T-helper 22 cell (primary cell): Measurements from ENCODE around the gene NEB.

Experiments used
- DNase-seq: peaks from one replicate; pipeline ENCODE4 v3.0.0-alpha.2; 2020; ENCODE audit warnings: low read depth

The NEB gene

DNA sequence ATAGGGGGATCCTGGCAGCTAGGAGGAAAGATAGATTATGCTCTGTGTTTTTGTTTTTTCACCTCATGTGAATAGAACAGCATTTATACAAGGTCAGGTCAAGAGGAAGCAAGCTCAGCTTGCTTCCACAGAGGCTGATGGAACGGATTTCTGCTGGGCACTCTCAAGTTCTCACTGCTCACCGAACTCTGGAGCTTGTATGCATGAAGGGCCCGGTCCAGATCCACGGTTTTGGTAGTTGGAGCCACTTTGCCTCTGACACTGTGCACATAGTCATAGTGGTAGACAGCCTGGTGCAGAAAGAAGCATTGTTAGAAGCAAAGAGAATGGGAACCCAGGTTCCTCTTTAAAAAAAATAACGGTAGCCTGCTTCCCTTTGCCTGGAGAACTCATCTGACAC is 182.7 kb downstream of the NEB start:
- DNase-seq, result no peak

DNA sequence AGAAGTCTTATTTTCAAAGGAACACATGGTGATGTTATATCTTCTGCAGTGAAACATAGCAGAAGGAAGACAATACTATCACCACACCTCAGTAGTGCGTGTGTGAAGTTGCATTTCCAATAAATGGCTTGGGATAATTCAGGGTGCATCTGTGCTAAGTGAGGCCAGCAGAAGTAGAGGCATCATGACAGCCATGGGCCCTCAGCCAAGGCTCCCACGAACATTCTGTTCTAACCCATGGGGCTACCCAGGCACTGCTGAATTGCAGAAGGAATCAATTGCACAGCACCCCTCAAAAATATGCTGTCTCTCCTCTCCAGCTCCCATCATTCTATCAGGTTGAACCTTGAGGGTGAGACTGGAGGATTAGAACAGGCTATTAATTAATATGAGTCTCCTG is 185.1 kb downstream of the NEB start:
- DNase-seq, result no peak

DNA sequence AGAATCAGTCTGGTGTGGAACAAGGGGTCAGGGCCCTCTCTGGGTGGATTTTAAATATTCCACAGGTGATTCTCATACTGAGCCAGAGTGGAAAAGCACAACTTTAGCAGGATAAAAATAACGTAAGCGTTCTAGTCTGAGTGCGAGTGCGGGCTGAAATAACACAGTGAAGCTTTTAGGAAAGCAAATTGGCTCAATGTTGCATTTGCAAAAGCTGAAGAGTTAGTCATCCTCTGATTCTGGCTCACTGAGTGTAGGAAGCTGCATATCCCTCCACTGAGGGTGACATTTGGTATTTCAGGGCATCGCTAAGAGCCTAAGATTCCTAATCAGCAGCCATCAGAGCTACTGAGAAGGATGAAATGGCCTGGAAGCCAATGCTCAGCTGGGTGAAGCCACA is 189.8 kb downstream of the NEB start:
- DNase-seq, result no peak

DNA sequence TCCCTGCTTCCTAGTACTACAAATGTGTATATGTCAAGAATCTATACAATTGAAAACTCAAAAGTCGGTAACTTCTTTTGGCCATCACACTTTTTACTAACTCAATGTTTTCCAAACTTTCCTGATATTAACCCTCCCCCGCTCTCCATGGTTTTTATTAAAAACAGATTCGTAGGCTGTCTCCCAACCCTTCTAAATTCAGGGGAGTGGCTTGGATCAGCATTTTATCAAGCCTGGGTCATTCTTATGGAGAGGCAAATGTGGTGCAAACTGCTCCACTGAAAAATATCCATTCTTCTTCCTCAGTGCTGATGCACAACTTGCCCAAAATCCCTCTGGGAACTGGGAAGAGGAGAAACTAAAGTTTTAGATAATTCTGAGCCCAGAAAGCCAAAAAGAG is 190.4 kb downstream of the NEB start:
- no peak for DNase-seq

DNA sequence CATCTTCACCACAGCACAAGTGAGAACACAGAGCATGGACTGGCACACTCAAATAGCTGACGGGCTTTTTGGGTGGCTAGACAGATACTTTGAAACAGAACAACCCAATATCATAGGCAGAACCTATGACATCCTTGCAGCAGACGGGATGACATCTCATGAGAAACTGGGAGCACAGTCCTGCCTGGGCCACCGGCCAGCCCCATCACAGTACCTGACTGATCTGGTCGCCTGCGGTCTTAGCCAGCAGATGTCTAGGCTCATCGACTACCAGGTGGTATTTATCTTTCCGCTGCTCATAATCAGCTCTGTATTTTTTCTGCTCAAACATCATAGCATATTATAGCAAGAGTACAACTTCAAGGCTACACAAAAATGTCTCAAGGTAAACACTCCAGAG is 200.3 kb downstream of the NEB start:
- no peak for DNase-seq

DNA sequence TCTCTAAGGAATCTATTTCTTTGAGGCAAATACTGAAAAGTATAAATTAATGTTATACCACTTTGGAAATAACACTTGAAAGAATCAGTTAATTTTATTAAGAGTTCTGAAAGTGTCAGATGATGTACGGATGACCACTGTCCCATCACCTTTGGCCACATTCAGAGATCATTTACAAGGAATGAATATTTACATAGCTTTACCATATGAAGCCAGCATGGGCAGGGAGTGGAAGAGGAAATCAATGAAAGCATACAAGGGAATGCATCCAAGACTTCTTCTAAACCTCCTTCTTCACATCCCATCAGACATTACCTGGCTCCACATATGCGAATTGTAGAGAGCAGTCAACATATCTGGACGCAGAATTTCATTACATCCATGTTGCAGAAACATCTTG is 201.1 kb downstream of the NEB start:
- DNase-seq, result no peak

DNA sequence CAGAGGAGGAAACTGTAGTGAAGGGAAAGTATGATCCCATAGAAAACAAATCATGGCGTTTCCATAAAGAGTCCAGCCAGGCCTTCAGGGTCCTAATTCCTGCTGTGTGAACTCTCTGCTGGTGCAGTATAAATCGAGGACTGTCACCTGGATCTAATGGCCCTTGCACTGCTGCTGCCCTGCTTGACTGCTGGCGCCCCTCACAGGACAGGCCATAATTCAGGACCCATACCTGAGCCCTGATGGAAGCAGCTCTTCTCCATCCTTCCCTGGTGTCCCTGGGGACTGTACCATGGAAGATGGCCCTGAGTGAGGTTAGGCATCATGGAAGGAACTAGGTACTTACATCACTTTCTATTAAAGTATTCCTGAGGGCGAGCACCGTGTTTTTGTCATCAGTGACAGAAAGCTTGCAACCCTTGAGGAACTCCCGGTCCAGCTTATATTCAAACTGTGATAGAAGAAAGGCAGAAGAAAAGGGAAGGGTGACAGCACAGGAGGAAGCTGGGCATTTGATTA is 207.6 kb downstream of the NEB start:
- no peak for DNase-seq

DNA sequence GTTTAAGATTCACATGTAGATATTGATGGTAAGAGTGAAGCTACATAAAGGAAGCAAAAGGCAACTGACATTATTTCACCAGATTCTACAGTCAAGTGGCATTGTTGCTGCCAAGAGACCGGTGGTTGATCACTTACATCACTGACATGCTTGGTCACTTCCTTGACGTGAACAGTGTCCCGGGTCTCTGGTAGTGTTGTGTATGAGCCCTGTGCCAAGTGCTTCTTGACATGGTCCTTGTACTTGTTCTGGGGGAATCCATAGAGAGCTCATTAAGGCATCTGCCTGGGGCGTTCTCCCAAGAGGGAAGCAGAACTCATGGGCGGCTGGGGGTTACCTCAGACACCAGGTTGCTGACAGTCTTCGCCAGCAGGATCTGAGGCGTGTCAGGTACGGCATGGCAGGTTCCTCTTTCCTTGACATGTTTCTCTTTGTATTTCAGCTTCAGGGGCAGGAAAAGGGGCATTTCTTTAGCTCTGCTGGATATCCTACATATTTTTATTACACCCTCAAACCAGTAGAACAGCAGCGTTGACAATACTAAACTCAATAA is 208.4 kb downstream of the NEB start:
- DNase-seq, result no peak

DNA sequence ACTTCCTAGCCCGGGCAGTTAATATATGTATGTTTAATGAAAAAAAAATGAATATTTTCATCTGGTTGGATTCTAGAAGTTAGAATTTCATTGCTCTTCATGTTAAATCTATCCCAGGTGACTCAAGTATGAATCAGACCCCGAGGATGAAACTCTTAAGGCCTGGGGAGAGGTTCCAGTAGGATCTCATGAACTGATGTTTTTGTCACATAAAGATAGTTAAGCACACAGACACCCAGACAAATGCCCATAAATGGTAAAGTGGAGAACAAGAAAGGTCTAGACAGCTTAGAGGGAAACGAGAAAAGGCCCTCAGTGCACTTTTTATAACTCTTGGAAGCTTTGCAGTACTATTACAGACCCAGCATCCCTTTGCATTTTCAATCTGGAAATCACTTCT is 210.4 kb downstream of the NEB start:
- no peak for DNase-seq

DNA sequence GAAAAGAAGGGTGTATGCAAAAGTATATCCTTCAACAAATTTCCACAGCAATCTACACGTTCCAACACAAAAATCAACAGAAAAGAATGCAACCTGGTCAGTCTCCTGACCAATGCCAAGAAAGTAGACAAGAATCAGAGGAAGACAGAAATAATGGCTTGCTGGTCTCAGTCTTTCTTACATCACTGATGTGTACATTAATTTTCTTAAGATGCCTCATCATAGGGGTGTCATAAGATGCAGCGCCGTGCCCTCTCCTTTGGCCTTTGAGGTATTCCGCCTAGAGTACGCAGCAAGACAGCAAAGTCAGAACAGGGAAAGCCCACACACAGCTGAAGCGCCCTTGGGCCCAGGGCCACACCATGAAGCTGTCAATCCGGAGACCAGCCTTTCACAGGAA is 211.7 kb downstream of the NEB start:
- no peak for DNase-seq

DNA sequence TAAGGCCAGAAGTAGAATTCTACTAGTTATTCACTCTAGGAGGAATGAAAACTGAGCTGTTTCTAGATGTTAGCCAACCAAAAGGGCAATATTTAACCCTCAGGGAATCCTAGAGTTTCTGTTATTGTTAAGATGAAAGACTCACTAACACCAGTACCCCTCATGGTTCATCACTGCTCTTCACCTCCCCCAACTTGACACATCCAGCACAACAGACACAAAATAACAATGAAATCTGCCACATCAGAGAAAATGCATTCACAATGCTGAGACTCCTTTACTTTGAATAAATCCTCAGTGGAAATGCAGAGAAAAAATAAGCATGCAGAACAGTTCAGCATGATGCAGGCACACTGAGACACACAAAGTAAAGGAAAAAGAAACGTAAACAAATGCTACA is 213.3 kb downstream of the NEB start:
- no peak for DNase-seq

DNA sequence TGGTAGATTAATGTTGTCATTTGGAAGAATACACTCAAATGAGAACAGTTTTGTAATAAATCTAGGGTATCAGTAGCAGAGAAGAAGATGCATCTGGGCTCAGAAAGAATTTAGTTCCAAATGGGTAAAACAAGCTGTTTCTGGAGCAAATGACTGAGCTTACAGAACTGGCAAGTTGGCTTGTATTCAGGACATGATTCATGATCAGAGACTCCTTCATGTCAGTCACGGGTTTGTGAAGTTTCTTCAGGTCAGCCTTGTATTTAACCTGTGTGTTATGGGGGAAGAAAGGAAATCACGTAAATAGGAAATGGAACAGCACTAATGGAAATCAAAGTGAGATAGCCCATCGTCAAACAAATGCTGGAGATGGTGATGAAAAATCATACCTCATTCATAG is 215.5 kb downstream of the NEB start:
- DNase-seq, result no peak

DNA sequence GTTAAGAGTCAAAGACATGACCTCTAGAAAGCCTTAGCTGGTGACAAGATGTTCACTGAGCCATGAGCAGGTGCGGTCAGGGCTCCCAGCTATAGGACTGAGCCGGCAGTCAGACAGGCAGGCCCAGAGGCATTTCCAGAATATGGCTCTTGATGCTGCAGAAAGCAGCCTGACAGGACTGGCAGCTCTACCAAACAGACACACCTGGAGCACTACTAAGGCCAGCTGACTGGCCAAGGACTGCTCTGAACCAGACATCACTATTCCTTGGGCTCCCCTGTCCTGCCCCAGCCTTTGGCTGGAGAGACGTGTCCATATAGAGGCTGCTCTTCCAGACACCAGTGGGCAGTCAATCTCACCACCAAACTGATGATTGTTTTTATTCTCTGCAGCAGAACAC is 225.8 kb downstream of the NEB start:
- no peak for DNase-seq

DNA sequence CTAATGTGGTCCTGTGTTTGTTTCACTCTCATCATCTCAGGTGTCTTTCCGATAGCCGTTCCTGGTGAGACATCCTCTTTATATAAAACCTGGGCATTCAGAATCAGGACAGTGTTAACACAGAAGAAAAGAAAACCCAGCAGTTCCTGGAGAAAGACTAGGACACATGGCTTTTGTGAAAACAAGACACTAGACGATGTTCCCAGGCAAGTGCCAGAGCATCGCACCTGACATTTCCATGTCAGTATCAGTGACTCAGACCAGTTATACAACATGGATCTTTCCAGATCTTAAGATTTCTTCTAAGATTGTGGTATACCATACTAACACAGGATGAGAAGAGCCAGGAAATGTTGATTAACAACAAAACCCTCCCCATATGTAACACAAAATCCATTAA is 228.1 kb downstream of the NEB start:
- DNase-seq, result no peak

DNA sequence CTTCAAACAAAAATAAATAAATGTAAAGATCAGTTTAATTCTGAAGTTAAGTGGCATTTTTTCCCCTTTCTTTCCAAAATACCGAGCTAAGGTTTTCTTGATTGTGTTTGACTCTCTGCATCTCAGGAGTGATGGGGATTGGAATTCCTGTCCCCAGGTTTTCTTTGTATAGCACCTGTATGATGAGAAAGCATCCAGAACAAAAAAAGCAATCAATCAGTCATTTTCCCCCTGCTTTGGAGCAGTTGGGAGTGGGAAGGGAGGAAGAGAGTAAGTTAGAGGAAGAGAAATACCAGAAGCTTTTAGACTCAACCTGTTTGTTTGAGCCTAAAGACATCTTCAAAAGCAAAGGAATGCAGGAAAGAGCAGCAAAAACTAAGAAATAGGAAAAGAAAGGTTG is 236.1 kb downstream of the NEB start:
- no peak for DNase-seq

DNA sequence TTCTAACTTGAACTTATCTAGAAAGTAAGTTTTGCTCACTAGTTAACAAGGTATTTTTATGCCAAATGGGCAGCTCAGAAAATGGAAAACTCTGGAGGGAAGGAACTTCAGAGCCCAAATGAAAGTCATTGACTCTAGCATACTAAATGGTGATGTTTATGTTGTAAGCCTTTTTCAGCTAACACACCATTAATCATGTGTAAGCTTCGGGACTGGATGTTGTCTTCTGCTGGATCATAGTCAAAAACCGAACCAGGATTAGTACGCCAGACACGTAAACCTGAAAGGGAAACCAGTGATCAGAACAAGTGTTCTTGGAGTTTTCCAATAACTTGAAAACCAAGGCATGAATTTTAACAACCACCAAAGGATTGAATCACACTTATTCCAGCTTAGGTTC is 242.8 kb downstream of the NEB start:
- no peak for DNase-seq

DNA sequence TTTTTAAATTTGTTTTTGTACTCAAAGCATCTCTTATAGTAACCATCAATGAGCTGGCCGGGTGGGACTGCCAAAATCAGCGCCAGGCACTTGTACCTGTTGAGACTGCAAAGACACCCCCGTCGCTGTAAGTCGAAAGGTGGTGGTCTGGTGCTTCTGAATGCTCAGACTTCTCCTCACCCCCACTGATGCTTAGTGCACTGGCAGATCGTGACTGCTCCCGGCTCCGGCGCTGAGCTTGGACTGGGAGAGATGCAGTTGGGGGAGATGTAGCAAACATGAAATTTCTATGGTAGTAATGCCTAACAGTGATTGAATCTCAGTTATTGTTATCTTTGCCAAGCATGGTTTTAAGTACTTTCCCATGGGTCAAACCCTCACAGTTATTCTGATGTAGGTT is 244.0 kb downstream of the NEB start:
- DNase-seq, result no peak

DNA sequence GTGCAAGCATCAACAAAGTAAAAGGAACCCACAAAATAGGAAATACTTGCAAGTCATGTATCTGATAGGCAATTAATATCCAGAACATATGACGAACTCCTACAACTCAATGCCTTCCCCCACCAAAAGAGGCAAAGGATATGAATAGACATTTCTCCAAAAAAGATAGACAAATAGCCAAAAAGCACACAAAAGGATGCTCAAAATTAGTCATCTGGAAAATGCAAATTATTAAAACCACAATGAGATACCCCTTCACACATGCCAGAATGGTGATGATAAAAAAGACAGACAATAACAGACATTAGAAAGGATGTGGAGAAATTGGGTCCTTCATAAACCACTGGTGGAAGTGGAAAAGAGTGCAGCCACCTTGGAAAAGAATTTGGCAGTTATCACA is 248.2 kb downstream of the NEB start:
- DNase-seq, result no peak

DNA sequence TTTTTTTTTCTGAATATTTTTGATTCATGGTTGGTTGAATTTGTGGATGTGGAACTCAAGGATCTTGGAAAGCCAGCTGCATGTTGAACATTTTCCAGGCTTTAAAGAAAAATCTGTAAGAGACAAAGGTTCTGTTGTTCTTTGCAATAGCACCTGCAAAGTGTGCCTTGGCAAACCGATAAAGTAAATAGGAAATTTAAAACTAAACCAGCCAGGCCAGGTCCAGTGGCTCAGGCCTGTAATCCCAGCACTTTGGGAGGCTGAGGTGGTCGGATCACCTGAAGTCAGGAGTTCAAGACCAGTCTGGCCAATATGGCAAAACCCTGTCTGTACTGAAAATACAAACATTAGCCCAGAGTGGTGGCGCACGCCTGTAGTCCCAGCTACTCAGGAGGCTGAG is 250.2 kb downstream of the NEB start:
- no peak for DNase-seq

DNA sequence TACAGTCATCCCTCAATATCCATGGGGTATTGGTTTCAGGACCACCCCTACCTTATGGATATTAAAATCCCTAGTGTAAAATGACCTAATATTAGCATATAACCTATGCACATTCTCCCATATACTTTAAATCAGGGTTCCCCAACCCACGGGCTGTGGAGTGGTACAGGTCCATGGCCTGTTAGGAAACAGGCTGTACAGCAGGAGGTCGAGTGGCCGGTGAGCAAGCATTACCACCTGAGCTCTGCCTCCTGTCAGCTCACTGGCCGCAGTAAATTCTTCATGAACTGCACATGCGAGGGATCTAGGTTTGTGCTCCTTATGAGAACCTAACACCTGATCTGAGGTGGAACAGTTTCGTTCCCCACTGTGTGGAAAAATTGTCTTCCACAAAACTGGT is 250.7 kb downstream of the NEB start:
- no peak for DNase-seq

DNA sequence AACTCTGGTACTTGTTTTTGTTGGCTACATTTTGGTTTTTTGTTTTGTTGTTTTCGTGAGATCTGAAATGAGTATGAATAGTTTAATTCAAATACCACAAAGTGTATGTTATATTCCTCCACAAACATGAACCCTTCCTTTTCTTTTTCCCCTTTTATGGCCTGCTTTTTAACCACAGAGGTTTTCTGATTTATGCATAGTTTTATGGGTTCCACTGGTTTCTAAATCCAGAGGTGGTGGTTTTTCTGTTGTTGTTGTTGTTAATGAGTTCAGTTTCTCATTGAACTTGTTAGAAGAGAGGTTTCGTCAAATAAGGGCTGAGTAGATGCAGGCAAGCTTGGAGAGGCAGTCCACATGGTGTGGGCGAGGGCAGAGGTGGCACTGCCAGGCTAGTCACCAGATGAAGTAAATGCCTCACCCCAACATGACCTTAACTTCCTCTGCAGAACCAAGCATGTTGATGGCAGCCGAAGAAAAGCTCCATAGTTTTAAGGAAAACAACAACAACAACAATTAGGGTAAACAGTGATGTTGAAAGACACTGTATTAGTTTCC is 252.0 kb downstream of the NEB start:
- no peak for DNase-seq

DNA sequence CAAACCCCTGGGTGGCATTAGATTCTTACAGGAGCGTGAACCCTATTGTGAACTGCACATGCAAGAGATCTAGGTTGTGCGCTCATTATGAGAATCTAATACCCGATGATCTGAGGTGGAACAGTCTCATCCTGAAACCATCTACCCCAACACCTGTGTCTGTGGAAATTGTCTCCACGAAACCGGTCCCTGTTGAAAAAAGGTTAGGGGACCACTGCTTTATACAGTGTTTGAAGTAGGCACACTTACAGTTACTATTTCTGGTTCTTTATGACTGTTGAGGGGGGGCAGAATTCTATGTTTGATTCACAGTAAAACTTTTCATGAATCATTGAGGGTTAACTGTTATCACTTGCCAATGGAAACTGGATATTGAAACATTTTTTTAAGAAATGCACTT is 252.5 kb downstream of the NEB start:
- DNase-seq, result no peak

DNA sequence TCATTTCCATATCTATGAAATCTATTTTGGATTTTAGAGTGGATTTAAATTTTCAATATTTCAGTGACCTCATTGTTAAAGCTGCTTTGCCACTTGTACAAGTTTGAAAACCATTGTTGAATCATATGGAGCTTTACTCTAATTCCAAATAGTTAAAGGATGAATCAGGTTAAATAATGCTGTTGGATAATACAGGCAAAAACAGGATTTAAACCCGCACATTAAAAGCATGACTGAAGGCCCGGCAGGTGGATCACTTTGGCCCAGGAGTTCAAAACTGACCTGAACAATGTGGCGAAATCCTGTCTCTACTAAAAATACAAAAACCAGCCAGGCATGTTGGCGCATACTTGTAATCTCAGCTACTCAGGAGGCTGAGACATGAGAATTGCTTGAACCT is 256.3 kb downstream of the NEB start:
- no peak for DNase-seq

DNA sequence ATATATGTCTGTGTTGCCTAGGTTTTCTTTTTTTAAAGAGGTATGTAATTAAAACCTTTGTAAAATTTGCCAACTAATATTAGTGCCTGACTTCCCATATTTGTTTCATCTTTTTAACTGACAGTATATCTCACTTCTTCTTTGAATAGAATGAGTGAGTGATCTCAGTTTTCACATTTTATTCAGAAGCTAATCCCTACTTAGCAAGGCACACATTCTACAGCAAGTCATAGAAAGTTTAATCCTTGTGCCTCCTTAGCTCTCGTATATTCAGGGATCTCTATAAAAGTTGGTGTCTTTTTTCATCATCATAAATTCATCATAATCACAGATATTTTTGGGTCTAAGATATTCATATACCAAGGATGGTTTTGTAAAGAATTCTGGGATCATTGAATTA is 258.0 kb downstream of the NEB start:
- DNase-seq, result no peak

DNA sequence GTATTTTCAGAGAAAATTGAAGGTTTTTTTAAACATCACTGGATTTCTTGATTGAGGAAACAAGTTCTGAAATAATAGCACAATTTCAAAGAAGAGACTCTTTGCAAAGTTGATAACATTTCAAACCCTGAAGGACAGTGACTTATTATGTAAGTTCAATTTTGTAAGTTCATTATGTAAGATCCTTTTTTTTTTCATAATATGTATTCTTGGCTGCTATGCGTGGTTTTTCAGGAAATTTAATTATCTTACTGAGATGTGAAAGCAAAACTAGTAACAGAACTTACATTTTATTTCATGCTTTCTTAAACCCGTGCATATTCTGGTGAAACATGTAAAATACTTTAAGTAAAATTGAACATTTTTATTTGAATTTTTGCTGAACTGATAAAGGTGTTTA is 259.2 kb downstream of the NEB start:
- DNase-seq, result no peak
